Small intestine (tissue), 16 donors: Measurements from ENCODE around the gene SERPING1. TPM values are rescaled to one million over a fixed set of nuclear protein-coding genes. Genes with fewer than 3 reads are reported as not detected.
A peak's percentile ranks its signal among the peaks of the same experiment; 100 is the strongest.

Source experiments
- DNase-seq, 2 donors: peaks; one replicate each; pipeline versions ENCODE4 v3.0.0 to v3.0.0-alpha.2; 2013
- FAIRE-seq: peaks from 2 replicates; lab custom pipeline; 2012; peaks lifted over from hg19 to GRCh38; lab: Jason Lieb, UNC
- H3K27ac ChIP-seq, 3 donors: one replicate each; pipeline ENCODE4 v1.5.1; 2013; ENCODE audit warnings: low read length in 2 of 3, mild to moderate bottlenecking in 2 of 3, control low read depth in 1 of 3, inconsistent platforms in 1 of 3, low read depth in 1 of 3, moderate library complexity in 1 of 3
- H3K27me3 ChIP-seq, 3 donors: one replicate each; pipeline ENCODE4 v1.6.1; 2013; ENCODE audit warnings: low read length in 3 of 3, inconsistent platforms in 1 of 3; ENCODE audit not compliant: control insufficient read depth in 3 of 3, insufficient read depth in 3 of 3
- H3K36me3 ChIP-seq, 3 donors: one replicate each; pipeline ENCODE4 v1.6.1; 2013; ENCODE audit warnings: low read length in 3 of 3, inconsistent platforms in 1 of 3, low read depth in 1 of 3, mild to moderate bottlenecking in 1 of 3, moderate library complexity in 1 of 3; ENCODE audit not compliant: control insufficient read depth in 3 of 3, insufficient read depth in 2 of 3
- H3K4me1 ChIP-seq, 3 donors: one replicate each; pipeline ENCODE4 v1.6.1; 2013; ENCODE audit warnings: low read length in 2 of 3, inconsistent platforms in 1 of 3, low read depth in 1 of 3, mild to moderate bottlenecking in 1 of 3, moderate library complexity in 1 of 3; ENCODE audit not compliant: control insufficient read depth in 3 of 3, insufficient read depth in 2 of 3
- H3K4me3 ChIP-seq, 3 donors: one replicate each; pipeline ENCODE4 v1.5.1; 2013; ENCODE audit warnings: low read length in 3 of 3, control low read depth in 1 of 3, inconsistent platforms in 1 of 3, low read depth in 1 of 3, mild to moderate bottlenecking in 1 of 3, moderate library complexity in 1 of 3
- H3K9me3 ChIP-seq, 2 donors: one replicate each; pipeline ENCODE4 v1.6.1; 2013; ENCODE audit warnings: low read depth in 1 of 2, low read length in 1 of 2; ENCODE audit not compliant: control insufficient read depth in 2 of 2, insufficient read depth in 1 of 2
- WGBS, 3 donors: extraction: QIAGEN DNeasy Blood & Tissue Kit; methylation state at CpG; one replicate each; pipeline ENCODE4 v1.1.7; 2013; 5-methylcytosine and 5-hydroxymethylcytosine counted together
- long read RNA-seq, 10 donors: transcript quantifications; one replicate each; lab custom pipeline, GENCODE V29; 2026
- polyA plus RNA-seq, 4 donors: library from polyadenylated mRNA; stranded (reverse) in 3 of 4; unstranded in 1 of 4; fragments of 200-250 nt in 3 of 4; fragments of 120-200 nt in 1 of 4; gene quantifications; one replicate each; pipeline versions ENCODE4 v1.2.1 to v1.2.3, GENCODE V29; 2013
- donor health status: healthy with polysubstance abuse.
- donor health status: control.
- donor health status: control.
- donor health status: Bipolar disorder and iron deficiency.
- donor health status: healthy.

Gene SERPING1
- polyA plus RNA-seq = 100 to 1,000 TPM in 1 of 4 donors, 10 to 100 TPM in 2, 1 to 10 TPM in 1; 5.4 to 201 (median 20.3) TPM
- long read RNA-seq, donor 1, partial matches to known transcripts = 36 of 40 reads
- long read RNA-seq, donor 1, other reads (novel, unspliced or antisense) = 0 of 40 reads
- long read RNA-seq, donor 2, partial matches to known transcripts = 0 of 1 reads
- long read RNA-seq, donor 2, other reads (novel, unspliced or antisense) = 0 of 1 reads
- long read RNA-seq, donor 3, transcript SERPING1-209 (2 exons, 908 nt) = major isoform, 5 of 35 reads
- long read RNA-seq, donor 3, partial matches to known transcripts = 29 of 35 reads
- long read RNA-seq, donor 3, other reads (novel, unspliced or antisense) = 0 of 35 reads
- long read RNA-seq, donor 4, partial matches to known transcripts = 0 of 1 reads
- long read RNA-seq, donor 4, other reads (novel, unspliced or antisense) = 0 of 1 reads
- long read RNA-seq, donor 5, partial matches to known transcripts = 0 of 3 reads
- long read RNA-seq, donor 5, other reads (novel, unspliced or antisense) = 0 of 3 reads
- long read RNA-seq, donor 6, partial matches to known transcripts = 24 of 29 reads
- long read RNA-seq, donor 6, other reads (novel, unspliced or antisense) = 0 of 29 reads
- long read RNA-seq, donor 7 = 0 reads
- long read RNA-seq, donor 8, partial matches to known transcripts = 0 of 1 reads
- long read RNA-seq, donor 8, other reads (novel, unspliced or antisense) = 0 of 1 reads
- long read RNA-seq, donor 9, partial matches to known transcripts = 5 of 9 reads
- long read RNA-seq, donor 9, other reads (novel, unspliced or antisense) = 0 of 9 reads
- long read RNA-seq, donor 10, partial matches to known transcripts = 61 of 71 reads
- long read RNA-seq, donor 10, other reads (novel, unspliced or antisense) = 0 of 71 reads

DNA sequence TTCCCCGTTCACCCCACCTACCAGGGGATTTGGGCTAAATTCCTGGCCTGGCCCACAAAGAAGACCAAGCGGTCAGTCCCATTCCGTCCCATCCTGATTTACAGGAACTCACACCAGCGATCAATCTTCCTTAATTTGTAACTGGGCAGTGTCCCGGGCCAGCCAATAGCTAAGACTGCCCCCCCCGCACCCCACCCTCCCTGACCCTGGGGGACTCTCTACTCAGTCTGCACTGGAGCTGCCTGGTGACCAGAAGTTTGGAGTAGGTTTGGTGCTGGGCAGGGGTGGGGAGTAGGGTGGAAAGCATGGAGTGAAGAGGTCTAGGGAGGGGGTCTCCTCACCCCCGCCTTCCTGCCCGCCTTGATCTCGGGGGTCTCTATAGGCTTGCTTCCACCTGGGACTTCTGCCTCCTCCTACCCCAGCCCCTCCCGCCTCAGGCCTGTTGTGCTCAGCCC is at the start of gene SERPING1:
Gene SERPING1, plus strand, starts transcription at position 225 of the 455 bp plus-strand sequence. CDS start 586 bp downstream, outside the sequence.
- FAIRE-seq = no peak
- Histone ChIP-seq H3K27ac (peak within 1 kb of the TSS in 2 of 3 donors; percentile 47 to 95), H3K27me3 (peaks cover 0 to 12% (median 0%) of the 10 kb centered on the region in 3 donors), H3K36me3 (no peaks in the 10 kb centered on the region), H3K9me3 (no peaks in the 10 kb centered on the region), H3K4me1 (no peaks in the 10 kb centered on the region), H3K4me3 (peak within 1 kb of the TSS; percentile 7 to 46 (median 38))
- DNase-seq = peak in 1 of 2 donors; percentile 24
- whole genome bisulfite sequencing, 3 donors = 29 to 54% (median 44%) methylated on average over 9 to 10 of the region's 10 CpGs

DNA sequence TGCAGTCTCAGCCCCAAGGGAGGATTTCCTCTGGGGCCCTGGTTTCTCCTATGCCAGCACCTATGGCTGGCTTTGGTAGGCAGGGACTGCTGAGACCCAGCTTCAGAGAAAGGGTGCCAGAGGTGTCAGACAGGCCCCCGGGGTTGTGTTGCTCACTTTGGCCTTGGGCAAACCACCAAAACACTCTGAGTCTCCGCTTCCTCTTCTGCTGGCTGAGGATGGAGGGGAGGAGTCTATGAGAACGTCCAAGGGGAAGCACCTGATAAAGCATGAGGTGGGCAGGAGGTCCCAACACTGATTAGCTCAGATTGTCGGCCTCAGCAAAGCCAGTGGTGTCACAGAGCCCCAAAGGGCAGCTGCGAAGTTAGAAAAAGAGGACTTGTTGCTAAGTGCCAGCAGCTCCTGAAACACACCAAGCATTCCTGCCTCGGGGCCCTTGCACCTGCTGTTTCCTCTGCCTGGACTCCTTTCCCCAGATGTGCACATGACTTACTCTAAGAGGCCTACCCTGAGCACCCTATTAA is 49.6 kb upstream of the SERPING1 start:
- Histone ChIP-seq H3K4me1 (no peaks in the 10 kb centered on the region), H3K36me3 (peaks cover 15 to 43% (median 16%) of the 10 kb centered on the region in 3 donors), H3K27me3 (no peaks in the 10 kb centered on the region), H3K4me3 (no peak overlapping the region), H3K27ac (no peak overlapping the region), H3K9me3 (no peaks in the 10 kb centered on the region)
- no peak for DNase-seq
- WGBS, 3 donors = 43 to 68% (median 49%) methylated on average over 6 of the region's 6 CpGs
- FAIRE-seq = no peak

DNA sequence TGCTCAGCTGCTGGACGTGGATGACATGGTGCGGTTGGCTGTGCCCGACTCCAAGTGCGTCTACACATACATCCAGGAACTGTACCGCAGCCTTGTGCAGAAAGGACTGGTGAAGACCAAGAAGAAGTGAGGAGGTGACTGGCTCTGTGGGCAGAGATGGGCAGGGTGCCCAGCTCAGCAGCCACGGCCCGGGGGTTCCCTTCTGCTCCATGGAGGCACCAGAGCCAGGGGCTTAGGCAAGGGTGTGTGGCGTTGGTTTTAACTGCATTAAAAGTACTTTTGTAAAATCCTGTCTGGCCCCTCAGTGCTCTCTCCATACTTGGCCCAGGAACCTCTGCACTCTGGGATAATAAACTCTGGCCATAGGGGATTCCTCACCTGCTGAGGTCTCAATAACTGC is 47.5 kb upstream of the SERPING1 start:
- 90 to 91% (median 91%) methylated on average over 8 of the region's 8 CpGs for WGBS, 3 donors
- Histone ChIP-seq H3K4me3 (no peak overlapping the region), H3K36me3 (peaks cover 16 to 60% (median 28%) of the 10 kb centered on the region in 3 donors), H3K4me1 (no peaks in the 10 kb centered on the region), H3K9me3 (no peaks in the 10 kb centered on the region), H3K27ac (no peak overlapping the region), H3K27me3 (no peaks in the 10 kb centered on the region)
- DNase-seq = no peak
- no peak for FAIRE-seq

DNA sequence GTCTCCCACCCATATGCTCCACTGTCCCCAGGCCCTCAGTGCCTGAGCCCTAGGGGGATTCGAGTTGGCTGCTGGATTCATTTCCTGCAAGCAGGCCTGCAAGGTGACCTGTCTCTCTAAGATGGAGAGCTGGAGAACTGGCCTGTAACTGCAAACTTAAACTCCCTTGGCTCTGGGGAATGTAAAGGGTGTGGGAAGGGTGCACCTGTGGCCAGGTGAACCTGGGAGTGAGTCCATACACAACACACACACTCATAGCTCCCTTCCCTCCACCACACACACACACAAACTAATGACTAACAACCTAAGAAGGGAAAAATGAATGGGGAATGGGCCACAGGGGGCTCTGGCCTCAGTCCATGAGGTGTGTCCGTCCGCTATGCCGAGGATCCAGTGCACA is 45.5 kb upstream of the SERPING1 start:
- no peak for DNase-seq
- Histone ChIP-seq H3K9me3 (no peaks in the 10 kb centered on the region), H3K4me1 (no peaks in the 10 kb centered on the region), H3K27me3 (no peaks in the 10 kb centered on the region), H3K4me3 (no peak overlapping the region), H3K36me3 (peaks cover 16 to 76% (median 30%) of the 10 kb centered on the region in 3 donors), H3K27ac (no peak overlapping the region)
- FAIRE-seq = no peak
- WGBS, 3 donors = 89 to 98% (median 92%) methylated on average over 4 of the region's 4 CpGs

DNA sequence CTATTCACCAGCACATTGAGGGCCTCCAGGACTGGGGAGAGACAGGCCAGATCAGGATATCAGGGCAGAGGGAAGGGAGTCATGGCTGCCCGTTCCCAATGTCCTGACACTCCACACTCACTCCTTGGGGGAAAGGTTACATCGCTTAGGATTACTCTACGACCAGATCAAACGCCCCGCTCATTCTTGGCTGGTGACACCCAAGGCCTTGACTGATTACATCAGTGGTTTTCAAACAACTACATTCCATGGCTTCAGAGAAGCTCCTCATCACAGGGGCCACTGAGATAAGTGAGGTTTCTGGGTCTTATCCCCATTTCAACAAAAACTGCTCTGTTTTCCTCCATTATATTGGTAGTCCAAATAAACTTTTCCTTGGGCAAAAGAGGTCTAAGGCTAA is 45.0 kb upstream of the SERPING1 start:
- FAIRE-seq (no peak), DNase-seq (no peak)
- Histone ChIP-seq H3K4me3 (no peak overlapping the region), H3K4me1 (no peaks in the 10 kb centered on the region), H3K27me3 (no peaks in the 10 kb centered on the region), H3K36me3 (peaks cover 18 to 77% (median 32%) of the 10 kb centered on the region in 3 donors), H3K9me3 (no peaks in the 10 kb centered on the region), H3K27ac (no peak overlapping the region)
- WGBS, 3 donors = 80 to 89% (median 88%) methylated on average over 5 of the region's 5 CpGs

DNA sequence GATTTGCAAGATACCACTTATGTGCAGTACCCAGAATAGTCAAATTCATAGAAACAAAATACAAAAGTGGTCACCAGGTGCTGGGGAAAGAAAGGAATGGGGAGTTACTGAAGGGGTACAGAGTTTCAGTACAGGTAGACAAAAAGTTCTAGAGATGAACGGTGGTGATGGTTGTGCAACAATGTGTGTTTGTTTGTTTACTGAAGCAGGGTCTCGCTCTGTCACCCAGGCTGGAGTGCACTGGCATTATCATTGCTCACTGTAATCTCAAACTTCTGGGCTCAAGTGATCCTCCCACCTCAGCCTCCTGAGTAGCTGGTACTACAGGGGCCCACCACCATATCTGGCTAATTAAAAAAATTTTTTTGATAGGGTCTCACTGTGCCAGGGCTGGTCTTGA is 42.1 kb upstream of the SERPING1 start:
- no peaks in the 10 kb centered on the region for H3K4me1 ChIP-seq
- FAIRE-seq = no peak
- 84 to 87% (median 86%) methylated on average over 2 of the region's 2 CpGs for WGBS, 3 donors
- H3K4me3 ChIP-seq = no peak overlapping the region
- H3K9me3 ChIP-seq = no peaks in the 10 kb centered on the region
- no peak overlapping the region for H3K27ac ChIP-seq
- H3K36me3 ChIP-seq = peaks cover 9 to 75% (median 31%) of the 10 kb centered on the region in 3 donors
- H3K27me3 ChIP-seq = no peaks in the 10 kb centered on the region
- no peak for DNase-seq

DNA sequence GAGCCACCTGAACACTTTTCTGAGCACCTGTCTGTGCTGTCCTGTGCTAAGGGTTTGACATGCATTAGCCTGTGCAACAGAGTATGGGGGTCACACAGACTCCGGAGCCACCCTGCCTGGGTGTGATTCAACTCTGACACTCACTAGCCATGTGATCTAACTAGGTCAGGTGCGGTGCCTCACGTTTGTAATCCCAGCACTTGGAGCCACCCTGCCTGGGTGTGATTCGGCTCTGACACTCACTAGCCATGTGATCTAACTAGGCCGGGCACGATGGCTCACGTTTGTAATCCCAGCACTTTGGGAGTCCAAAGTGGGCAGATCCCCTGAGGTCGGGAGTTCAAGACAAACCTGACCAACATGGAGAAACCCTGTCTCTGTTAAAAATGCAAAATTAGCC is 41.4 kb upstream of the SERPING1 start:
- H3K4me1 ChIP-seq = no peaks in the 10 kb centered on the region
- no peak overlapping the region for H3K4me3 ChIP-seq
- DNase-seq (no peak), FAIRE-seq (no peak)
- no peaks in the 10 kb centered on the region for H3K9me3 ChIP-seq
- H3K27me3 ChIP-seq = no peaks in the 10 kb centered on the region
- H3K36me3 ChIP-seq = peaks cover 4 to 71% (median 26%) of the 10 kb centered on the region in 3 donors
- no peak overlapping the region for H3K27ac ChIP-seq
- 83 to 87% (median 86%) methylated on average over 8 of the region's 8 CpGs for WGBS, 3 donors

DNA sequence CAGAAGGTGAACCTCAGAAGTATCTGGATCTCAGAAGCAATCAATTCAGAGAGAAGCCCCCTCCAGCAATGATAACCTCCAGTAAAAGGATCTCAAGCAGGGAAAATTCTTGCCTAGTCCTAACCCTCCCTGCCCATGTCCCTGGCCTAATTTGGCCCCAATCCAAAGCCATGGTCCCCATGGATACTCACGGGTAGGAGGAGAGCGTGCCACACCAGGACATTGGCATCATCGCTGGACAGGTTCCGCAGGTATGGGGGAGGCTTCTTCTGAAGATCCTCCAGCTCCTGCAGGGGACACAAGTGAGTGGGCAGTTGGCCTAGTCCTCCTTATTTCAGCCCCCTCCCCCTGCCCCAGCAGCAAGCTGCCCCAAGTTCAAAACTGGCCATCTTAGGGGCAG is 37.3 kb upstream of the SERPING1 start:
- Histone ChIP-seq H3K4me1 (peaks cover 0 to 4% (median 0%) of the 10 kb centered on the region in 3 donors), H3K4me3 (no peak overlapping the region), H3K27me3 (no peaks in the 10 kb centered on the region), H3K27ac (no peak overlapping the region), H3K9me3 (no peaks in the 10 kb centered on the region), H3K36me3 (peaks cover 4 to 46% (median 8%) of the 10 kb centered on the region in 3 donors)
- FAIRE-seq (no peak), DNase-seq (no peak)
- WGBS, 3 donors = 79 to 86% (median 86%) methylated on average over 4 of the region's 4 CpGs
